Activated T-cell treated with anti-CD3 and anti-CD28 coated beads, Interleukin-2, amount 50 U/mL, for 72 hours (primary cell): ENCODE measurements around the gene PNMT. TPM values are rescaled to one million over a fixed set of nuclear protein-coding genes. Genes with fewer than 3 reads are reported as not detected.

Source experiments
- ATAC-seq, 2 donors: fragments of 150-1000 bp; cut with Tn5 transposase; replicated peaks in 1 of 2; 2 replicates each; pipeline ENCODE4 v1.10.0; 2021; ENCODE audit warnings: moderate library complexity in 2 of 2, mild to moderate bottlenecking in 1 of 2
- DNase-seq, 2 donors: peaks; one replicate each; pipeline ENCODE4 v3.0.0; 2021 to 2022; ENCODE audit warnings: mixed read lengths in 1 of 2
- H3K27ac Mint-ChIP-seq: one replicate; pipeline ENCODE4 v1.8.0; 2022; ENCODE audit warnings: mild to moderate bottlenecking, moderate library complexity, mixed read lengths
- H3K27me3 Mint-ChIP-seq: one replicate; pipeline ENCODE4 v1.8.0; 2022; ENCODE audit warnings: low read depth, mixed read lengths
- H3K36me3 Mint-ChIP-seq, 2 donors: one replicate each; pipeline ENCODE4 v1.8.0; 2022; ENCODE audit warnings: mixed read lengths in 2 of 2, mild to moderate bottlenecking in 1 of 2; ENCODE audit not compliant: insufficient read depth in 2 of 2
- H3K4me1 Mint-ChIP-seq: one replicate; pipeline ENCODE4 v1.8.0; 2022; ENCODE audit warnings: low read depth, mixed read lengths
- H3K4me3 Mint-ChIP-seq, 2 donors: one replicate each; pipeline ENCODE4 v1.8.0; 2022; ENCODE audit warnings: mild to moderate bottlenecking in 2 of 2, mixed read lengths in 2 of 2, moderate library complexity in 2 of 2
- H3K9me3 Mint-ChIP-seq, 2 donors: one replicate each; pipeline ENCODE4 v1.8.0; 2022; ENCODE audit warnings: mixed read lengths in 2 of 2
- total RNA-seq, 2 donors: library from RNA; stranded (reverse); gene quantifications; one replicate each; pipeline ENCODE4 v1.2.3, GENCODE V29; 2022

The PNMT gene
- total RNA-seq, 2 donors from 2014 or later, result 0.41 to 0.67 TPM

GRCh38 chr17:39653316-39653661, 15.0 kb upstream of the PNMT start:
- DNase-seq (no peak), ATAC-seq (peak in 1 of 2 donors; percentile 11)
- no peaks in the 10 kb centered on the region for H3K27me3 Mint-ChIP-seq
- H3K36me3 Mint-ChIP-seq, result peaks cover 0 to 4% of the 10 kb centered on the region in 2 donors
- peaks cover 36% of the 10 kb centered on the region for H3K4me1 Mint-ChIP-seq
- H3K27ac Mint-ChIP-seq, result no peak overlapping the region
- H3K4me3 Mint-ChIP-seq, result no peak overlapping the region
- H3K9me3 Mint-ChIP-seq, result no peaks in the 10 kb centered on the region

DNA sequence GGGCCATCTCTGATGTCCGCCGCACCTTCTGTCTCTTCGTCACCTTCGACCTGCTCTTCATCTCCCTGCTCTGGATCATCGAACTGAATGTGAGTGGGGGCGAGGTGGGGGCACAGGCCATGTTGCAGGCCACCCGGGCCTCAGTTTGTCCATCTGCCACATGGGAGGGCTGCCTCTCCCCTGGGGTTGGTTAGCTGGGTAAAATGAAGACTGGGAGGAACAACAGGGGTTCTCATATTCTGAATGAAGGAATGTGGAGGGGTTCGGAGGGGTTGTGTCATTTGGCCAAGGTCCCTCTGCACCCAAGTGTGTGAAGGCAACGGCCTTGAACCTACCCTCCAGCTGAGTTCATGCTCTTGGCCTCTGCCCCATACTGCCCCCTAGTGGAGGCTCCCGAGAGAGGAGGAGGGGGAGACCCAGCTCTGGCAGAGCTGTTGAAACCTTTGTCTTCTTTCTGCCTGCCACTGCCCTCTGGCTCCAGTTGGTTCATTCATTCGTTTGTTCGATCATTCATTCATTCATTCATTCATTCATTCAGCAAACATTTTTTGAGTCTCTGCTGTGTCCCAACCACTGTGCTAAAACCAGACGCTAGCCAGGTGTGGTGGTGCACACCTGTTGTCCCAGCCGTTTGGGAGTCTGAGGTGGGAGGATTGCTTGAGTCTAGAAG, 14.5 kb upstream of the PNMT start:
- ATAC-seq (peak; percentile 71 to 79), DNase-seq (peak; percentile 84 to 88)
- Mint-ChIP-seq H3K27ac (no peak overlapping the region), H3K36me3 (peaks cover 0 to 4% of the 10 kb centered on the region in 2 donors), H3K4me3 (no peak overlapping the region), H3K27me3 (no peaks in the 10 kb centered on the region), H3K4me1 (peaks cover 36% of the 10 kb centered on the region), H3K9me3 (no peaks in the 10 kb centered on the region)

DNA sequence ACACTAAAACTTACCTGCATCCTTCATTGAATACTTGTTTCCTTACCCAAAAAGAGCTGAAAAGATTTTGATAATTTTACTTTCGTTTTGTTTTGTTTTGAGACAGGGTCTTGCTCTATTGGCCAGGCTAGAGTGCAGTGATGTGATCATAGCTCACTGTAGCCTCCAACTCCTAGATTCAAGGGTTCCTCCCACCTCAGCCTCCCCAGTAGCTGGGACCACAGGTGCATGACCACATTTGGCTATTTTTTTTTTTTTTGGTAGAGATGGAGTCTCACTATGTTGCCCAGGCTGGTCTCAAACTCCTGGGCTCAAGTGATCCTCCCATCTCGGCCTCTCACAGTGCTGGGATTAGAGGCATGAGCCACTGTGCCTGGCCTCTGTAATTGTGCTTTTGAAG, 13.1 kb upstream of the PNMT start:
- DNase-seq (no peak), ATAC-seq (no peak)
- H3K27me3 Mint-ChIP-seq, result no peaks in the 10 kb centered on the region
- H3K27ac Mint-ChIP-seq, result no peak overlapping the region
- peaks cover 0 to 4% of the 10 kb centered on the region in 2 donors for H3K36me3 Mint-ChIP-seq
- H3K4me3 Mint-ChIP-seq, result no peak overlapping the region
- H3K9me3 Mint-ChIP-seq, result no peaks in the 10 kb centered on the region
- peaks cover 37% of the 10 kb centered on the region for H3K4me1 Mint-ChIP-seq

DNA sequence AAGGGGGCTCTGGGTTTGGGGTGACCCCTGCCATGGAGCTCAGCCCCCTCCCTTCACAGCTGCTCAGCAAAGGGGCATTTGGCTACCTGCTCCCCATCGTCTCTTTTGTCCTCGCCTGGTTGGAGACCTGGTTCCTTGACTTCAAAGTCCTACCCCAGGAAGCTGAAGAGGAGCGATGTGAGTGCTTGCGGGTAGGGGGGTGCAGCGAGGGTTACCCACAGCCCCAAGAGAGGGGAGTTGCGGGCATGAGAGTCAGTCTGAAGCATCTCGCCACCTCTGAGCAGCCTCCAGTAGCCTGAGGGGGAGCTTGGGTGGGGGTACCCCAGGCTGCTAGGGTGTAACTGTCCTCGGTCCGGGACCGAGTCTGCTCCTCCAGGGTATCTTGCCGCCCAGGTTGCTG, 9.9 kb upstream of the PNMT start:
- peaks cover 11% of the 10 kb centered on the region for H3K4me1 Mint-ChIP-seq
- H3K4me3 Mint-ChIP-seq, result no peak overlapping the region
- peaks cover 0 to 4% of the 10 kb centered on the region in 2 donors for H3K36me3 Mint-ChIP-seq
- no peaks in the 10 kb centered on the region for H3K27me3 Mint-ChIP-seq
- H3K9me3 Mint-ChIP-seq, result no peaks in the 10 kb centered on the region
- DNase-seq, result no peak
- ATAC-seq, result no peak
- H3K27ac Mint-ChIP-seq, result no peak overlapping the region

DNA sequence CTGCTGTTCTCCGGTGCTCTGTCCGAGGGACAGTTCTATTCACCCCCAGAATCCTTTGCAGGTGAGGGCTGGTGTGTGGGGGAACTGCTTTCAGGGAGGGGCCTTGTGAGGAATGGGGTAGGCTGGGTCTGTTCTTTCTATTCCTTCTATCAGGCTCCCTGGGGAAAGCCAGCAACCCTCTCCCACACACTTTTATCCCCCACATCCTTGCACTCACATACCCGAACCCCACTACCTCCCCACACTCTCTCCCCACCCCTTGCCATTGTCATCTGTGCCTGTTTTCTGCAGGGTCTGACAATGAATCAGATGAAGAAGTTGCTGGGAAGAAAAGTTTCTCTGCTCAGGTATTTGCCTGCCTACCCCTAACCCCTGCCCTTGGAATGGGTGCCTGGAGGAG, 9.5 kb upstream of the PNMT start:
- H3K27me3 Mint-ChIP-seq, result no peaks in the 10 kb centered on the region
- no peak for DNase-seq
- H3K9me3 Mint-ChIP-seq, result no peaks in the 10 kb centered on the region
- H3K4me1 Mint-ChIP-seq, result peaks cover 9% of the 10 kb centered on the region
- no peak overlapping the region for H3K4me3 Mint-ChIP-seq
- no peak overlapping the region for H3K27ac Mint-ChIP-seq
- ATAC-seq, result no peak
- peaks cover 0 to 4% of the 10 kb centered on the region in 2 donors for H3K36me3 Mint-ChIP-seq

GRCh38 chr17:39659279-39660010, 8.8 kb upstream of the PNMT start:
- Mint-ChIP-seq H3K27ac (no peak overlapping the region), H3K9me3 (no peaks in the 10 kb centered on the region), H3K36me3 (peaks cover 0 to 4% of the 10 kb centered on the region in 2 donors), H3K4me1 (peaks cover 4% of the 10 kb centered on the region), H3K27me3 (no peaks in the 10 kb centered on the region), H3K4me3 (no peak overlapping the region)
- DNase-seq (no peak), ATAC-seq (no peak)

- Mint-ChIP-seq H3K4me1 (peaks cover 4% of the 10 kb centered on the region), H3K9me3 (no peaks in the 10 kb centered on the region), H3K27me3 (no peaks in the 10 kb centered on the region), H3K36me3 (peaks cover 0 to 4% of the 10 kb centered on the region in 2 donors), H3K27ac (no peak overlapping the region), H3K4me3 (no peak overlapping the region)
- ATAC-seq, result no peak
- no peak for DNase-seq
Observed at GRCh38 chr17:39660011-39660360, 8.3 kb upstream of the PNMT start.

GRCh38 chr17:39660397-39661385, 7.6 kb upstream of the PNMT start:
- H3K4me1 Mint-ChIP-seq, result peaks cover 4% of the 10 kb centered on the region
- no peaks in the 10 kb centered on the region for H3K27me3 Mint-ChIP-seq
- peaks cover 0 to 2% of the 10 kb centered on the region in 2 donors for H3K36me3 Mint-ChIP-seq
- H3K9me3 Mint-ChIP-seq, result no peaks in the 10 kb centered on the region
- no peak overlapping the region for H3K4me3 Mint-ChIP-seq
- DNase-seq (no peak), ATAC-seq (no peak)
- no peak overlapping the region for H3K27ac Mint-ChIP-seq

DNA sequence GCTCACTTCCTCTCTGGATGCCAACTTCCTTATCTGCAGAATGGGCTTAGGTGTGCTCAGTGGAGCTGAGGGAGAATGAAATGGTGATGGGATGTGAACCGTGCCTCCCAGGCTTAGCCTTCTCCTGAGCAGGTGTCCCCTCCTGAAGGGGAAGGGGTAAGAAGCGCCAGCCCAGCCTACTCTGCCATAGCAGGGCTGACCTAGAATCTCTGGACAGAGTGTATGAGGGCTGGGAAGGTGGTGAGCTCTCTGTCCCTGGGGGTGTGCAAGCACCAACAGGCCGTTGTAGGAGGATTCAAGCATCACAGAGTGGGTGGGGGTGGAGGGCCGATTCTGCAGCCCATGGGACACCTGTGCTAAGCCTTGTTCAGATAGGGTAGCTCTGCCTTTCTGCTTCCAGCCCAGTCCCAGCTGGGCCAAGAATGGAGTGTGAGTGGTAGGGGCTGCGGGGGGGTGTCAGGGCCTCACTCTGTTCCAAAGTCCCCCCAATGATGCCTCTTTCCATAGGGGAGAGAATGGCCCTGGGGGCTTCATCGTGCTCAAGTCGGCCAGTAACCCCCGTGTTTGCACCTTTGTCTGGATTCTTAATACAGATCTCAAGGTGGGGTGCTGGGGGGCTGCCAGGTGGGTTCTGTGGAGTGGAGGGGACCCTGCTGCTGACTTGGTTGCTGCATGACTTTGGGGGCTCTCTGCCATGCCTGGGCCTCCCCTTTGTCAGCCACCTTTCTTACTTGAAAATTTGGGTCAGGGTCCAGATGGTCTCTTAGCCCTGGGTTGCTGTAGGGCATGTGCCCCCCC, 6.3 kb upstream of the PNMT start:
- Mint-ChIP-seq H3K9me3 (no peaks in the 10 kb centered on the region), H3K27me3 (peaks cover 4% of the 10 kb centered on the region), H3K4me1 (peaks cover 4% of the 10 kb centered on the region), H3K27ac (no peak overlapping the region), H3K36me3 (peaks cover 0 to under 1% of the 10 kb centered on the region in 2 donors), H3K4me3 (no peak overlapping the region)
- no peak for ATAC-seq
- no peak for DNase-seq

- no peaks in the 10 kb centered on the region for H3K36me3 Mint-ChIP-seq
- H3K27me3 Mint-ChIP-seq, result peaks cover 5% of the 10 kb centered on the region
- H3K4me3 Mint-ChIP-seq, result no peak overlapping the region
- ATAC-seq, result no peak
- H3K9me3 Mint-ChIP-seq, result no peaks in the 10 kb centered on the region
- no peak overlapping the region for H3K27ac Mint-ChIP-seq
- peaks cover 4% of the 10 kb centered on the region for H3K4me1 Mint-ChIP-seq
- DNase-seq, result no peak
Observed at GRCh38 chr17:39662551-39663339, 5.5 kb upstream of the PNMT start.

GRCh38 chr17:39663340-39663687, 4.9 kb upstream of the PNMT start:
- H3K9me3 Mint-ChIP-seq, result no peaks in the 10 kb centered on the region
- ATAC-seq (no peak), DNase-seq (no peak)
- H3K27ac Mint-ChIP-seq, result no peak overlapping the region
- peaks cover 5% of the 10 kb centered on the region for H3K4me1 Mint-ChIP-seq
- no peaks in the 10 kb centered on the region for H3K36me3 Mint-ChIP-seq
- no peak overlapping the region for H3K4me3 Mint-ChIP-seq
- peaks cover 7% of the 10 kb centered on the region for H3K27me3 Mint-ChIP-seq
